Stimulated activated CD8-positive, alpha-beta memory T cell treated with anti-CD3 and anti-CD28 coated beads, Interleukin-15, amount 100 ng/mL, for 4 hours (primary cell): ENCODE results near the gene PPP6R2.
"Not testable (repeated sequence)": the region's sequence is repeated elsewhere in the genome, so short reads cannot be mapped to it uniquely, and the experiment has no call there.

Source experiments
- DNase-seq, 2 donors: peaks; one replicate each; pipeline ENCODE4 v3.0.0-alpha.2; 2020; ENCODE audit warnings: low read depth in 2 of 2

Gene PPP6R2

GRCh38 chr22:50400406-50400805 lies 57.3 kb downstream of the PPP6R2 start:
- no peak for DNase-seq

- DNase-seq, result no peak
These were observed 57.8 kb downstream of the PPP6R2 start for GRCh38 chr22:50400931-50401330.

GRCh38 chr22:50401907-50402306 lies 58.8 kb downstream of the PPP6R2 start:
- no peak for DNase-seq

- DNase-seq, result no peak
These were observed 60.6 kb downstream of the PPP6R2 start for GRCh38 chr22:50403701-50404101.

- no peak for DNase-seq
These were observed 63.5 kb downstream of the PPP6R2 start for GRCh38 chr22:50406416-50407170.

GRCh38 chr22:50408311-50408710 lies 65.2 kb downstream of the PPP6R2 start:
- DNase-seq, result no peak

- not testable (repeated sequence) for DNase-seq
These were observed 65.8 kb downstream of the PPP6R2 start for GRCh38 chr22:50408954-50409353.

GRCh38 chr22:50414476-50415248 lies 71.5 kb downstream of the PPP6R2 start:
- no peak for DNase-seq

GRCh38 chr22:50415426-50415825 lies 72.3 kb downstream of the PPP6R2 start:
- DNase-seq, result no peak

GRCh38 chr22:50416996-50417395 lies 73.9 kb downstream of the PPP6R2 start:
- no peak for DNase-seq

GRCh38 chr22:50417411-50418210 lies 74.5 kb downstream of the PPP6R2 start:
- DNase-seq, result no peak

- DNase-seq, result no peak
These were observed 75.5 kb downstream of the PPP6R2 start for GRCh38 chr22:50418624-50419023.

GRCh38 chr22:50419116-50419515 lies 76.0 kb downstream of the PPP6R2 start:
- DNase-seq, result no peak

GRCh38 chr22:50420015-50420414 lies 76.9 kb downstream of the PPP6R2 start:
- DNase-seq, result no peak

GRCh38 chr22:50420581-50420980 lies 77.5 kb downstream of the PPP6R2 start:
- DNase-seq, result no peak

GRCh38 chr22:50422046-50422445 lies 78.9 kb downstream of the PPP6R2 start:
- no peak for DNase-seq

GRCh38 chr22:50422961-50423815 lies 80.1 kb downstream of the PPP6R2 start:
- DNase-seq, result no peak

GRCh38 chr22:50423956-50424355 lies 80.8 kb downstream of the PPP6R2 start:
- DNase-seq, result no peak

GRCh38 chr22:50425179-50425916 lies 82.2 kb downstream of the PPP6R2 start:
- DNase-seq, result no peak

- no peak for DNase-seq
These were observed 89.2 kb downstream of the PPP6R2 start for GRCh38 chr22:50432131-50432876.
